GM12892 (cell line): ENCODE results near the gene OXNAD1.

Source experiments
- POLR2A ChIP-seq: IDR thresholded peaks from 2 replicates; pipeline ENCODE4 v1.6.1; 2011; ENCODE audit warnings: low read depth, low read length, control low read depth
- POLR2AphosphoS5 ChIP-seq: IDR thresholded peaks from 2 replicates; pipeline ENCODE4 v1.6.1; 2011; ENCODE audit warnings: low read depth, low read length, control low read depth
- TAF1 ChIP-seq: IDR thresholded peaks from 2 replicates; pipeline ENCODE4 v1.6.1; 2011; ENCODE audit warnings: low read depth, mild to moderate bottlenecking, control low read depth, low read length, borderline replicate concordance

- TF ChIP-seq POLR2A (no peak), POLR2AphosphoS5 (no peak), TAF1 (no peak)
These were observed 409 bp downstream of the OXNAD1 start for GRCh38 chr3:16265455-16265786.
